A549 (cell line): ENCODE measurements around the gene PNKP.

Experiments used
- CHD4 ChIP-seq: fragments of 200-600 bp; sonication (generic); IDR thresholded peaks from 2 replicates; pipeline ENCODE4 v1.6.1; 2016; ENCODE audit warnings: antibody characterized with exemption, mild to moderate bottlenecking, borderline replicate concordance
- EP300 ChIP-seq, 2 experiments: fragments of >200 bp; sonication (Bioruptor Twin); formaldehyde crosslinking; IDR thresholded peaks; 2 replicates in 1 of 2; 3 replicates in 1 of 2; pipeline ENCODE4 v1.6.1; 2016 to 2017
- GATA3 ChIP-seq: IDR thresholded peaks from 2 replicates; pipeline ENCODE4 v1.6.1; 2012; ENCODE audit warnings: borderline replicate concordance
- HDAC2 ChIP-seq: fragments of 200-600 bp; sonication (generic); IDR thresholded peaks from 2 replicates; pipeline ENCODE4 v1.6.1; 2016
- JUN ChIP-seq, 2 experiments: fragments of >200 bp; sonication (Bioruptor Twin); formaldehyde crosslinking; IDR thresholded peaks; 2 replicates in 1 of 2; 3 replicates in 1 of 2; pipeline ENCODE4 v1.6.1; 2016 to 2017
- KDM1A ChIP-seq: fragments of 200-600 bp; sonication (generic); IDR thresholded peaks from 2 replicates; pipeline ENCODE4 v1.6.1; 2016; ENCODE audit warnings: low read depth, mild to moderate bottlenecking
- NPAS2 ChIP-seq: fragments of 250-450 bp; sonication (Bioruptor Pico); IDR thresholded peaks from 2 replicates; pipeline ENCODE4 v1.8.0; 2022; ENCODE audit warnings: mild to moderate bottlenecking, moderate library complexity, borderline replicate concordance
- POLR2A ChIP-seq: IDR thresholded peaks from 2 replicates; pipeline ENCODE4 v1.6.1; 2012; ENCODE audit warnings: mild to moderate bottlenecking, low read length
- RNF2 ChIP-seq: fragments of 200-600 bp; sonication (generic); IDR thresholded peaks from 2 replicates; pipeline ENCODE4 v1.6.1; 2016; ENCODE audit warnings: low read depth, mild to moderate bottlenecking, antibody characterized with exemption, moderate library complexity, borderline replicate concordance
- SREBF2 ChIP-seq: fragments of 450-650 bp; IDR thresholded peaks from 2 replicates; pipeline ENCODE4 v1.6.1; 2014; ENCODE audit warnings: mild to moderate bottlenecking, moderate library complexity
- ZFP36 ChIP-seq: fragments of 450-650 bp; IDR thresholded peaks from 2 replicates; pipeline ENCODE4 v1.6.1; 2014; ENCODE audit warnings: borderline replicate concordance; ENCODE audit not compliant: partially characterized antibody
- TF ChIP-seq, protein P1 (sequence below): fragments of >200 bp; sonication (Bioruptor Twin); formaldehyde crosslinking; IDR thresholded peaks from 3 replicates; pipeline ENCODE4 v1.5.1; 2016
- TF ChIP-seq, protein P2 (sequence below): IDR thresholded peaks from 2 replicates; pipeline ENCODE4 v1.6.1; 2012

DNA sequence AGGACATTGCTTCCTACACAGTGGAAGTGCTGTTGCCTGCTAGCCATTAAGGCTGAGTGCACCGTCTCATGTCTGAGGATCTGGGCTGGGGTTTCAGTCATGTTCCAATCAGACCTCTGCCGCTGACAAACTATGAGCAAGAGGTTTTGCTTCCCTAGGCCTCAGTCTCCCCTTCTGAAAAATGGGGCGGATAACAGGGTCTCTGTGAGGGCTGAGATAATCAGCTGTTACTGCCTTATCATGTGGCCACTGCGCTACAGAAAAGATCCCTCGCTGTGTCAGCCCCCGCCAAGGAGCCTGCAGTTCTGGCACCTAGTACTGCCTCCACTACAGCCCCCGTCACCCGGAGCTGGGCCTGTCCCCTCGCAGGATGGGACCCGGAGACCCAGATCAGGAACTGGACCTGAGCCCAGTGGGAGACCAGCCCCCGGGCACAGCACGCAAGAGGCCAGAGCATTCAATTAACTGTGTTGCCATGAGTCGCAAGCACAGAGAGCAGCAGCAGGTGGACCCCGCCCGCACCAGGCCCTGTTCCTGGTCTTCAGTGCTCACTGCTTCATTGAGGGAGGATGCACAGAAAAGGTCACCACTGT lies 3.0 kb upstream of the PNKP start:
- TF ChIP-seq, protein P1, sequence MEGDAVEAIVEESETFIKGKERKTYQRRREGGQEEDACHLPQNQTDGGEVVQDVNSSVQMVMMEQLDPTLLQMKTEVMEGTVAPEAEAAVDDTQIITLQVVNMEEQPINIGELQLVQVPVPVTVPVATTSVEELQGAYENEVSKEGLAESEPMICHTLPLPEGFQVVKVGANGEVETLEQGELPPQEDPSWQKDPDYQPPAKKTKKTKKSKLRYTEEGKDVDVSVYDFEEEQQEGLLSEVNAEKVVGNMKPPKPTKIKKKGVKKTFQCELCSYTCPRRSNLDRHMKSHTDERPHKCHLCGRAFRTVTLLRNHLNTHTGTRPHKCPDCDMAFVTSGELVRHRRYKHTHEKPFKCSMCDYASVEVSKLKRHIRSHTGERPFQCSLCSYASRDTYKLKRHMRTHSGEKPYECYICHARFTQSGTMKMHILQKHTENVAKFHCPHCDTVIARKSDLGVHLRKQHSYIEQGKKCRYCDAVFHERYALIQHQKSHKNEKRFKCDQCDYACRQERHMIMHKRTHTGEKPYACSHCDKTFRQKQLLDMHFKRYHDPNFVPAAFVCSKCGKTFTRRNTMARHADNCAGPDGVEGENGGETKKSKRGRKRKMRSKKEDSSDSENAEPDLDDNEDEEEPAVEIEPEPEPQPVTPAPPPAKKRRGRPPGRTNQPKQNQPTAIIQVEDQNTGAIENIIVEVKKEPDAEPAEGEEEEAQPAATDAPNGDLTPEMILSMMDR, result no peak
- TF ChIP-seq SREBF2 (no peak), EP300 (IDR thresholded peaks at IDR 0.05) (no peak), GATA3 (no peak), POLR2A (no peak; the same call in none of the 2 replicates), RNF2 (no peak), JUN (IDR thresholded peaks at IDR 0.05) (no peak), CHD4 (no peak), NPAS2 (no peak), KDM1A (no peak), HDAC2 (no peak), ZFP36 (no peak)
- TF ChIP-seq, protein P2, sequence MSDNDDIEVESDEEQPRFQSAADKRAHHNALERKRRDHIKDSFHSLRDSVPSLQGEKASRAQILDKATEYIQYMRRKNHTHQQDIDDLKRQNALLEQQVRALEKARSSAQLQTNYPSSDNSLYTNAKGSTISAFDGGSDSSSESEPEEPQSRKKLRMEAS, result no peak
